Parathyroid adenoma (tissue), 2 donors: ENCODE measurements around the gene ACAP3.

ENCODE experiments used
- H2AFZ ChIP-seq: fragments of 300-600 bp; sonication (generic); one replicate; pipeline ENCODE4 v1.7.0; 2017; ENCODE audit warnings: antibody characterized with exemption, mild to moderate bottlenecking
- H3K27ac ChIP-seq: fragments of 300-600 bp; sonication (generic); one replicate; pipeline ENCODE4 v1.7.0; 2017
- H3K27me3 ChIP-seq: fragments of 300-600 bp; sonication (generic); one replicate; pipeline ENCODE4 v1.7.0; 2017; ENCODE audit warnings: low read length; ENCODE audit not compliant: control insufficient read depth, insufficient read depth
- H3K36me3 ChIP-seq: fragments of 300-600 bp; sonication (generic); one replicate; pipeline ENCODE4 v1.7.0; 2017; ENCODE audit warnings: low read length; ENCODE audit not compliant: control insufficient read depth, insufficient read depth
- H3K4me1 ChIP-seq: fragments of 300-600 bp; sonication (generic); one replicate; pipeline ENCODE4 v1.7.0; 2017; ENCODE audit warnings: control low read depth
- H3K4me2 ChIP-seq: fragments of 300-600 bp; sonication (generic); one replicate; pipeline ENCODE4 v1.7.0; 2017; ENCODE audit warnings: low read length
- H3K4me3 ChIP-seq: fragments of 300-600 bp; sonication (generic); one replicate; pipeline ENCODE4 v1.7.0; 2017; ENCODE audit warnings: low read depth, low read length
- H3K79me2 ChIP-seq: fragments of 300-600 bp; sonication (generic); one replicate; pipeline ENCODE4 v1.7.0; 2017; ENCODE audit warnings: control low read depth
- H3K9ac ChIP-seq: fragments of 300-600 bp; sonication (generic); one replicate; pipeline ENCODE4 v1.7.0; 2017; ENCODE audit warnings: mild to moderate bottlenecking
- H3K9me3 ChIP-seq: fragments of 300-600 bp; sonication (generic); one replicate; pipeline ENCODE4 v1.7.0; 2017; ENCODE audit warnings: low read length; ENCODE audit not compliant: control insufficient read depth
- CTCF ChIP-seq: fragments of 300-600 bp; sonication (generic); IDR thresholded peaks from one replicate; pipeline ENCODE4 v1.7.0; 2017; ENCODE audit warnings: antibody characterized with exemption, mild to moderate bottlenecking
- donor health status: primary hyperparathyroidism.

Gene ACAP3

DNA sequence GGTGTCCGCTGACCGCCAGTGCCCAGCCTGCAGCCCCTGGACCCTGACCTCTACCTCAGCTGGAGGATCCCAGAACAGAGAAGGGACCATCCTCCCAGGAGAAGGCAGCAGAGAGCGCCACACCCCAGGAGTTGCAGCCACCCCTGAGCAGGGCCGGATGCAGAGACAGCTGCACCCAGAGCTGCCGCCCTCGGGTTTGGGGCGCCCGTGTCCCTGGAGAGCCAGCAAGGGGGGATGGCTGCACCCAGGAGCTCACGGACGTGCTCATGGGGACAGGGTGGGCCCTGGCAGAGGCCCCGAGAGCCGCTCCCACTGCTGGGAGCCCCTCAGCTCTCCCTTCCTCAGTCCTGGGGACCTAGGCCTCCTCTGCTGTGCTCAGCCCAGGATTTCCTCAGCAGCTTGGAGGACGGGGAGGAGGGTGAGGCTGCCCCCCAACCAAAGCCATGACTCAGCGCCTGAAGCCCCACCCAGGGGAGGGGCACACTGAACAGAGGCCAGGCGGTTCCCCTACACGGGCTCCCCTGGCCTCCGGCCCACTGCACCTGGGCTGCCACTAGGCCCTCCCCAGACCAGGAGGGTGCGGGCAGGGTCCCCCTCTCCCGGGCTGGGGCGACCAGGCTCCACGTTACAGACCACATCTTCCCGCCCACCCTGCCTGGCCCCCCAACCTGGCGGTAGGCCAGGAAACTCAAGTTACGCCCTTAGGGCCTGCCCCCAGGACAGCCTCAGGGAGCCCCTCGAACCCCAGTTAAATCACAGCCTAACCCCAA is 2.2 kb downstream of the ACAP3 start:
- Histone ChIP-seq H3K9me3 (no peaks in the 10 kb centered on the region), H3K4me3 (peak overlapping the region; percentile 6), H3K27ac (no peak overlapping the region), H3K4me2 (peak overlapping the region; percentile 48), H3K27me3 (no peaks in the 10 kb centered on the region), H3K79me2 (no peaks in the 10 kb centered on the region), H2AFZ (no peak overlapping the region), H3K36me3 (no peaks in the 10 kb centered on the region), H3K9ac (no peak overlapping the region), H3K4me1 (peaks cover 3% of the 10 kb centered on the region)
- no peak for TF ChIP-seq CTCF

- H2AFZ ChIP-seq: peak overlapping the region; percentile 33
- peak overlapping the region; percentile 24 for H3K27ac ChIP-seq
- H3K36me3 ChIP-seq: no peaks in the 10 kb centered on the region
- no peak for TF ChIP-seq CTCF
- no peaks in the 10 kb centered on the region for H3K9me3 ChIP-seq
- peak overlapping the region; percentile 48 for H3K4me2 ChIP-seq
- H3K27me3 ChIP-seq: no peaks in the 10 kb centered on the region
- H3K4me3 ChIP-seq: peak overlapping the region; percentile 6
- H3K79me2 ChIP-seq: no peaks in the 10 kb centered on the region
- peaks cover 3% of the 10 kb centered on the region for H3K4me1 ChIP-seq
- no peak overlapping the region for H3K9ac ChIP-seq
Observed at GRCh38 chr1:1304331-1305299, 3.1 kb downstream of the ACAP3 start.

DNA sequence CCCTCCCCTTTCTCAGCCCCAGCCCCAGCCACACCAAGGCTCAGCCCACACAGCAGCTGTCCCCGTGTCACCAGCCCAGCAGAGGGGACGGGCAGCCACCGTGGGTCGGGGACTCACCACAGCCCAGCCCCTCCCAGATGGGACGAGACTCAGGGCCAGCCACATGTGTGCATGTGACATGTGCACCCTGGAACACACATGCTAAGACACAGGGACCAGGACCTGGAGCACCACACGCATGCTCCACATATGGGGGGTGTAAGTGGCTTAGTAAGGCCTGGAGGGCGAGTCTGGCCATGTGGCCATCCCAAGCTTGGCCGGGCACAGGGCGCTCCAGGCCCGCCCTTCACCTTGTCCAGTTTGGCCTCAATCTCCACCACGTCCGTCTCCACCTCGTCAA is 4.0 kb downstream of the ACAP3 start:
- no peak overlapping the region for H3K4me3 ChIP-seq
- no peak overlapping the region for H2AFZ ChIP-seq
- H3K9me3 ChIP-seq: no peaks in the 10 kb centered on the region
- no peaks in the 10 kb centered on the region for H3K36me3 ChIP-seq
- no peak overlapping the region for H3K4me2 ChIP-seq
- no peaks in the 10 kb centered on the region for H3K79me2 ChIP-seq
- no peak for TF ChIP-seq CTCF
- no peak overlapping the region for H3K27ac ChIP-seq
- H3K4me1 ChIP-seq: peaks cover 3% of the 10 kb centered on the region
- H3K9ac ChIP-seq: no peak overlapping the region
- H3K27me3 ChIP-seq: no peaks in the 10 kb centered on the region

DNA sequence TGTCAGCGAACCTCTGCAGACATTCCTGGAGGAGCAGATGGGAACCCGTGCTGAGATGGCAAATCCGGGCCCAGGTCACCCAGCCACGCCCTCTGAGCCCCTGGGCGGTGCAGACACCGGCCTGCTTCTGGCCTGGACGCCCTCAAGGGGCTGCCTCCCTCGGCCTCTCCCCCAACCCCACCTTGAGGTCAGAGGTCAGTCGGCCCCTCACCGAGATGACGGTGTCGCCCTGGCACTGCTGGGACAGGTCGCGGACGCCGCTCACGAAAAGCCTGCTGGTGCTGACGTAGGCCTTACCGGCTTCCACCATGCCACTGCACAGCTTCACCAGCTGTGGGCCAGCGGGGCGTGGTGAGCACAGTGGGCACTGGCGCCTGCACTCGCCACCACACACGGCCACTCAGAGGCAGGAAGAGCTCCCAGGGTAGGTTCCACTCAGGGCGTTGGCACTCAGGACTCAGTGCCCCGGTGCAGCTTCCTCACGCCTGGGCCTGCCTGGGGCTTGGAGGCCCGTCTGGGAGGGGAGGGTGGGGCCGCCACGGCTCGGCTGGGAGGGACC is 4.7 kb downstream of the ACAP3 start:
- Histone ChIP-seq H3K4me3 (no peak overlapping the region), H3K9ac (no peak overlapping the region), H3K36me3 (no peaks in the 10 kb centered on the region), H2AFZ (no peak overlapping the region), H3K79me2 (no peaks in the 10 kb centered on the region), H3K27me3 (no peaks in the 10 kb centered on the region), H3K4me2 (no peak overlapping the region), H3K9me3 (no peaks in the 10 kb centered on the region), H3K27ac (no peak overlapping the region), H3K4me1 (peaks cover 3% of the 10 kb centered on the region)
- no peak for TF ChIP-seq CTCF
